ENCODE measurements around the gene RNF213.

RNF213 gene

DNA sequence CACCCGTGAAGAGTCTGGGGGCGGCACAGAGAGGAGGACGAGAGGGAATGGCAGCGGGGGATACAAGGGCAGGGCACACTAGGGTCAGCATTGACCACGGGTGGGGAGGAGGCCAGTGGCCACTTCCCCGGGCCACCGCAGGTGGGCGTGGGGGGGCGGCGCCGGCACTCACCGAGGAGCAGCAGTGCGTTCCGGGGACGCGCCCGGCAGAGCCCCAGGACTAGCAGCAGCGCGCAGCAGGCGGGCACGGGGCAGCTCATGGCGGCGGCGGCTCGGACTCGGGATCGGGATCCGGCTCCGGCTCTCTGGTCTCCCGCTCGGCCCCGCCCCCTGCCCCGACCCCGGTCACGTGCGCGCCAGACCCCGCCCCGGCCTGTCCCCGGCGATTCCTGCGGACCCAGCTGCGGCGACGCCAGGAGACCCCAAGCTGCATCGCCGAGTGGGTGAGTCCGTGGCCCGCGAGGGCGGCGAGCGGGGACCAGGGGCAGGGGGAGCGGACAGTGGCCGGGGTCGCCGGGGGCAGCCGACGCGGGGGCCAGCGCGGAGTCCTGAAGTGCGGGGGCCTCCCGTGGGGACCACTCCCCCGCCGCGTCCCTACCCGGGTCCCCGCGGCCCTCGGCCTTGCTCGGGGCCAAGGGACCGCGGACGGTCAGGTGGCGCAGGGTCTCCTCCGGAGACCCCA lies 40.5 kb upstream of the RNF213 start, which contains the start of the genes SGSH and SLC26A11:
SGSH (minus strand) TSS at position 280 of the 682 bp plus-strand sequence; CDS start at position 260, 20 bp downstream.
SLC26A11 (plus strand) TSS at position 374 of the 682 bp plus-strand sequence. CDS start 1,134 bp downstream, outside the sequence.
- H3K4me3 ChIP-seq (replicated peaks; ENCODE audit: insufficient read depth, low read length): peak within 1 kb of the TSS; percentile 44
- TF ChIP-seq POLR2AphosphoS5 (IDR thresholded peaks at IDR 0.05; ENCODE audit: low read depth) (no peak), GABPA (IDR thresholded peaks at IDR 0.05; ENCODE audit: low read depth) (no peak), SPI1 (IDR thresholded peaks at IDR 0.05; ENCODE audit: borderline replicate concordance, low read depth) (no peak)
- TF ChIP-seq, protein P1, sequence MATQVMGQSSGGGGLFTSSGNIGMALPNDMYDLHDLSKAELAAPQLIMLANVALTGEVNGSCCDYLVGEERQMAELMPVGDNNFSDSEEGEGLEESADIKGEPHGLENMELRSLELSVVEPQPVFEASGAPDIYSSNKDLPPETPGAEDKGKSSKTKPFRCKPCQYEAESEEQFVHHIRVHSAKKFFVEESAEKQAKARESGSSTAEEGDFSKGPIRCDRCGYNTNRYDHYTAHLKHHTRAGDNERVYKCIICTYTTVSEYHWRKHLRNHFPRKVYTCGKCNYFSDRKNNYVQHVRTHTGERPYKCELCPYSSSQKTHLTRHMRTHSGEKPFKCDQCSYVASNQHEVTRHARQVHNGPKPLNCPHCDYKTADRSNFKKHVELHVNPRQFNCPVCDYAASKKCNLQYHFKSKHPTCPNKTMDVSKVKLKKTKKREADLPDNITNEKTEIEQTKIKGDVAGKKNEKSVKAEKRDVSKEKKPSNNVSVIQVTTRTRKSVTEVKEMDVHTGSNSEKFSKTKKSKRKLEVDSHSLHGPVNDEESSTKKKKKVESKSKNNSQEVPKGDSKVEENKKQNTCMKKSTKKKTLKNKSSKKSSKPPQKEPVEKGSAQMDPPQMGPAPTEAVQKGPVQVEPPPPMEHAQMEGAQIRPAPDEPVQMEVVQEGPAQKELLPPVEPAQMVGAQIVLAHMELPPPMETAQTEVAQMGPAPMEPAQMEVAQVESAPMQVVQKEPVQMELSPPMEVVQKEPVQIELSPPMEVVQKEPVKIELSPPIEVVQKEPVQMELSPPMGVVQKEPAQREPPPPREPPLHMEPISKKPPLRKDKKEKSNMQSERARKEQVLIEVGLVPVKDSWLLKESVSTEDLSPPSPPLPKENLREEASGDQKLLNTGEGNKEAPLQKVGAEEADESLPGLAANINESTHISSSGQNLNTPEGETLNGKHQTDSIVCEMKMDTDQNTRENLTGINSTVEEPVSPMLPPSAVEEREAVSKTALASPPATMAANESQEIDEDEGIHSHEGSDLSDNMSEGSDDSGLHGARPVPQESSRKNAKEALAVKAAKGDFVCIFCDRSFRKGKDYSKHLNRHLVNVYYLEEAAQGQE (IDR thresholded peaks at IDR 0.05; ENCODE audit: insufficient replicate concordance, low read depth): no peak
- peak in 1 of 2 experiments; percentile 21 for DNase-seq (ENCODE audit: low read depth in 1 of 2, low spot score in 1 of 2)
- H3K27me3 ChIP-seq (ENCODE audit: insufficient read depth, poor library complexity, severe bottlenecking): peaks cover 23% of the 10 kb centered on the region
- H3K27ac ChIP-seq (replicated peaks): peak within 1 kb of the TSS; percentile 49

DNA sequence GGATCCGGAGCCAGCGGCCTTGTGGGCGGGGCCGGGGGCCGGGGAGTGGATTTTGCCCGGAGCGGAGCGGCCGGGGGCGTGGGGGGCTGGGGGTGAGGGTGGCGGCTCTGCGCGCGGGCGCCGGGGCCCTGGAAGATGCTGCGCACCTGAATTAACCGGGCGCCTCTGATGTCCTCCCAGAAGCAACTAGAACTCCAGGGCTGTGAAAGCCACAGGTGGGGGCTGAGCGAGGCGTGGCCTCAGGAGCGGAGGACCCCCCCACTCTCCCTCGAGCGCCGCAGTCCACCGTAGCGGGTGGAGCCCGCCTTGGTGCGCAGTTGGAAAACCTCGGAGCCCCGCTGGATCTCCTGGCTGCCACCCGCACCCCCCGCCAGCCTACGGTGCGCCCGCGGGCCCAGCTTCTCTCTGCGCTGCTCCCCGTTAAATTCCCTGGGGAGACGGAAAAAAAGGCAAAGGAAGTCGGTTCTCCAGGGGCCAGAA lies 39.9 kb upstream of the RNF213 start:
- Histone ChIP-seq H3K4me3 (replicated peaks; ENCODE audit: insufficient read depth, low read length) (no peak overlapping the region), H3K27me3 (ENCODE audit: insufficient read depth, poor library complexity, severe bottlenecking) (peaks cover 23% of the 10 kb centered on the region), H3K27ac (replicated peaks) (no peak overlapping the region)
- TF ChIP-seq, protein P1 (IDR thresholded peaks at IDR 0.05; ENCODE audit: insufficient replicate concordance, low read depth): no peak
- TF ChIP-seq SPI1 (IDR thresholded peaks at IDR 0.05; ENCODE audit: borderline replicate concordance, low read depth) (no peak), GABPA (IDR thresholded peaks at IDR 0.05; ENCODE audit: low read depth) (no peak), POLR2AphosphoS5 (IDR thresholded peaks at IDR 0.05; ENCODE audit: low read depth) (no peak)
- TF ChIP-seq, protein P2, sequence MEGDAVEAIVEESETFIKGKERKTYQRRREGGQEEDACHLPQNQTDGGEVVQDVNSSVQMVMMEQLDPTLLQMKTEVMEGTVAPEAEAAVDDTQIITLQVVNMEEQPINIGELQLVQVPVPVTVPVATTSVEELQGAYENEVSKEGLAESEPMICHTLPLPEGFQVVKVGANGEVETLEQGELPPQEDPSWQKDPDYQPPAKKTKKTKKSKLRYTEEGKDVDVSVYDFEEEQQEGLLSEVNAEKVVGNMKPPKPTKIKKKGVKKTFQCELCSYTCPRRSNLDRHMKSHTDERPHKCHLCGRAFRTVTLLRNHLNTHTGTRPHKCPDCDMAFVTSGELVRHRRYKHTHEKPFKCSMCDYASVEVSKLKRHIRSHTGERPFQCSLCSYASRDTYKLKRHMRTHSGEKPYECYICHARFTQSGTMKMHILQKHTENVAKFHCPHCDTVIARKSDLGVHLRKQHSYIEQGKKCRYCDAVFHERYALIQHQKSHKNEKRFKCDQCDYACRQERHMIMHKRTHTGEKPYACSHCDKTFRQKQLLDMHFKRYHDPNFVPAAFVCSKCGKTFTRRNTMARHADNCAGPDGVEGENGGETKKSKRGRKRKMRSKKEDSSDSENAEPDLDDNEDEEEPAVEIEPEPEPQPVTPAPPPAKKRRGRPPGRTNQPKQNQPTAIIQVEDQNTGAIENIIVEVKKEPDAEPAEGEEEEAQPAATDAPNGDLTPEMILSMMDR (IDR thresholded peaks at IDR 0.05; ENCODE audit: insufficient read depth, low read length): no peak
- no peak for DNase-seq (ENCODE audit: low read depth in 1 of 2, low spot score in 1 of 2)

DNA sequence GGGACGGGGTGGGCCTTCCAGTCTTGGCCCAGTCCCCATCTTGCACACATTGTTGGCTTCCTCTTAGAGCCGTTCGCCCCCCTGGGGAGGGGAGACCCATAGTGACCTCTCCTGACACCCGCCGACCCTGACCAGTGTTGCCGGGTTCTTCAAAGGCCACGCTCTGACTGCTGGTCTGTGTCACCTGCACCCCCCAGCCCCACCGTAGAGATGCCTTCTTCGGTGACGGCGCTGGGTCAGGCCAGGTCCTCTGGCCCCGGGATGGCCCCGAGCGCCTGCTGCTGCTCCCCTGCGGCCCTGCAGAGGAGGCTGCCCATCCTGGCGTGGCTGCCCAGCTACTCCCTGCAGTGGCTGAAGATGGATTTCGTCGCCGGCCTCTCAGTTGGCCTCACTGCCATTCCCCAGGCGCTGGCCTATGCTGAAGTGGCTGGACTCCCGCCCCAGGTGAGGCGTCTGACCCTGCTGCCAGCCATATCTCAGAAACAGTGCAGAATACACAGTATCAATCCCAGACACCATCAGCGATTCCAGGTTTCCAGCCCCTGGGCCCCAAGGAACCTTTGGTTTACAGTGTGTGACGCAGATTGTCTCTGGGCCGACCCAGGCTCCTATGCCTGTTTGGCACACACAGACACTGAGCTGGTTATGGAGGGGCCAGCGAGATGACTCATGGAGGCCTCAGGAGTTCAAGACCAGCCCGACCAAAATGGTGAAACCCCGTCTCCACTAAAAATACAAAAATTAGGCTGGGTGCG lies 39.1 kb upstream of the RNF213 start:
- no peak overlapping the region for H3K4me3 ChIP-seq (replicated peaks; ENCODE audit: insufficient read depth, low read length)
- no peak overlapping the region for H3K27ac ChIP-seq (replicated peaks)
- no peak for DNase-seq (ENCODE audit: low read depth in 1 of 2, low spot score in 1 of 2)

More for the DNA sequence above, 39.1 kb upstream of the RNF213 start:
- TF ChIP-seq, protein P2 (IDR thresholded peaks at IDR 0.05; ENCODE audit: insufficient read depth, low read length): no peak
- TF ChIP-seq SPI1 (IDR thresholded peaks at IDR 0.05; ENCODE audit: borderline replicate concordance, low read depth) (no peak), POLR2AphosphoS5 (IDR thresholded peaks at IDR 0.05; ENCODE audit: low read depth) (no peak), GABPA (IDR thresholded peaks at IDR 0.05; ENCODE audit: low read depth) (no peak)
- TF ChIP-seq, protein P1 (IDR thresholded peaks at IDR 0.05; ENCODE audit: insufficient replicate concordance, low read depth): no peak
- peaks cover 24% of the 10 kb centered on the region for H3K27me3 ChIP-seq (ENCODE audit: insufficient read depth, poor library complexity, severe bottlenecking)
